AG09309 (cell line): ENCODE data around the gene STIM2.

Experiments used
- DNase-seq: peaks from one replicate; pipeline ENCODE4 v3.0.0-alpha.2; 2010; ENCODE audit warnings: low read depth
- H3K4me3 ChIP-seq: 2 replicates; pipeline ENCODE4 v1.5.1; 2011; ENCODE audit warnings: mild to moderate bottlenecking, low read depth, low read length, moderate library complexity; ENCODE audit not compliant: control insufficient read depth
- CTCF ChIP-seq: IDR thresholded peaks from 2 replicates; pipeline ENCODE4 v1.5.1; 2011; ENCODE audit warnings: mild to moderate bottlenecking, low read depth, low read length, inconsistent platforms; ENCODE audit not compliant: insufficient read depth, control insufficient read depth; ENCODE audit errors: missing control alignments

The STIM2 gene

GRCh38 chr4:27018910-27019309, 158.3 kb downstream of the STIM2 start:
- DNase-seq: no peak
- TF ChIP-seq CTCF: no peak
- no peak overlapping the region for H3K4me3 ChIP-seq

GRCh38 chr4:27019766-27020165, 159.1 kb downstream of the STIM2 start:
- H3K4me3 ChIP-seq: no peak overlapping the region
- TF ChIP-seq CTCF: no peak
- DNase-seq: no peak

DNA sequence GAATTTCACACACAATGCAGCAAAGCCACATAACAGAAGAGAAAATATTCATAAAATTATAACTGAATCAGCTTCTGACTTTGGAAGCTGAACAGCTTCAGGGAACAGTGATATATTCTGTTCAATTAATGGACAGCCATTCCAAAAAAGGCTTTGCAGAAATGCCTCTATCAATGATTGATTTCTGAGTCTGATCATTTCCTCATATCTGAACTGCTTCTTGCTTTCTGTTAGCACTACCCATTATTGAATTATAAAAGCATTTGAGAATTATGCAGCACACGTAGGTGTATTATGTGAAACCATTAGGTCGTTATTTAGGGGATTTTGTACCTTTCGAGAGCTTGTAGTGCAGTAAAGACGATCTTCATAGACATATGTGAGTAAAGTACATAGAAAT, 159.6 kb downstream of the STIM2 start:
- TF ChIP-seq CTCF: no peak
- H3K4me3 ChIP-seq: no peak overlapping the region
- DNase-seq: no peak

DNA sequence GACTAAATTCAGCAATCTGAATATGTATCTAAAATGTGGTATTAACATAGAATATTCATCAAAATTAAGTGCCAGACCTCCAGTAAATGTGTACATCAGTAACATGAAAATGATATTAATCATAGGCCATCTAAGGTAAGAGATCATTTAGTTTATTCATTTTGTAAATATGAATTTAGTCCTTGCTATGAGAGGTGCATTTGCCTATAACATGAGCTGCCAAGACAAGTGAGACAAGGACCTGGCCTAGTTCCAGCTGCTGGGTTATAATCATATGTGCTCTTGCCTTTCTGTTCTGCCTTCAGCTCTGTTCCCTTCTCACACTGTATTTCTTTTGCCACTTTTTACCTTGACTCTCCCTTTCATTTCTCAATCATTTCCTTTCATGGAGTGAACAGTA, 160.0 kb downstream of the STIM2 start:
- H3K4me3 ChIP-seq: no peak overlapping the region
- no peak for DNase-seq
- TF ChIP-seq CTCF: no peak

DNA sequence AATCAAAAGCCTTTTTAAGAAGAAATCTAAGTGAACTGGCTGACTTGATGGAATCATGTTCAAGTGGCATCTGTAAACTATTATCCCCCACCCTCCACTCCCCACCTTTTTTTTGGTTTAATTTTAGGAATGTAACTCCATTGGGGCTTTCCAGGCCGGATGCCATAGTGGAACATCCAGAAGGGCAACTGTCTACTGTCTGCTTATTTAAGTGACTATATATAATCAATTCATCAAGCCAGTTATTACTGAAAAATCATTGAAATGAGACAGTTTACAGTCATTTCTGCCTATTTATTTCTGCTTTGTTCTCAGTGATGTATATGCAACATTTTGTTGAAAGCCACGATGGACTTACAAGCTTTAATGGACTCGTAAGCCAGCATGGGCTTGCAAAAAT, 162.3 kb downstream of the STIM2 start:
- TF ChIP-seq CTCF: no peak
- H3K4me3 ChIP-seq: no peak overlapping the region
- no peak for DNase-seq

DNA sequence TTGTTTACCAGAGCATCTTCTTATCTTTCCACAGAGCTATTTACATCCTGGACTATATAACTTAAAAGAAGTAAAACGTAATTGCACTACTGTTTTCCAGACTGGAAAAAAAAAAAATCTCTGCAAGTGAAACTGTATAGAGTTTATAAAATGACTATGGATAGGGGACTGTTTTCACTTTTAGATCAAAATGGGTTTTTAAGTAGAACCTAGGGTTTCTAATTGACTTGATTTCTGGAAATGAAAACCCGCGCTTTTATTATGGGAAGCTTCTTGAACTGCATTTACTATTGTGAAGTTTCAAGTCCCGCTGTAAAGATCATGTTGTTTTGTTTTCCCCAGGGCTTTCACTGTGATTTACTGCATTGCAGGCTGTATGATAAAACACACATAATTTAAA, 162.7 kb downstream of the STIM2 start:
- TF ChIP-seq CTCF: no peak

DNA sequence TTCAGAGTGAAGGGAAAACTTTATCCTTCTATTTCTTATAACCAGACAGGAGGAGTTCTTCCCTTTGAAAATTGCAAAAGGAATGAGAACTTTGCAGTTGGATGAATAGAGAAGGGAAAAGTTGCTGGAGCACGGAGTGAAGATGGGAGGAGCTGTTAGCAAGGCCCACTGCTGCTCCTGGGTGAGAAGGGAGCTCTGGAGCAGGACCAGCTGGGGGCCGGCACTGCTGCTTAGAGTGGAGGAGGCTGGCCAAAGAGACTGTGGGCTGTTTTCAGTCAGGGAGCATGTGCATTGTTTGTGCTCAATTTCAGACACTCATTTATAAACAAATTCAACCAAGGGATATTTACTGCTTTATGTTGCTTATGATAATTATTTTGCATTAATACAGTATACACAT, 164.2 kb downstream of the STIM2 start:
- H3K4me3 ChIP-seq: no peak overlapping the region
- no peak for TF ChIP-seq CTCF
- DNase-seq: no peak

More for the DNA sequence above, 162.7 kb downstream of the STIM2 start:
- H3K4me3 ChIP-seq: no peak overlapping the region
- DNase-seq: no peak
